ENCODE data around the gene MKNK1. TPM values are rescaled to one million over a fixed set of nuclear protein-coding genes. Genes with fewer than 3 reads are reported as not detected.

Gene MKNK1
- total RNA-seq, 1 experiment from 2014 or later: 12.9 TPM

DNA sequence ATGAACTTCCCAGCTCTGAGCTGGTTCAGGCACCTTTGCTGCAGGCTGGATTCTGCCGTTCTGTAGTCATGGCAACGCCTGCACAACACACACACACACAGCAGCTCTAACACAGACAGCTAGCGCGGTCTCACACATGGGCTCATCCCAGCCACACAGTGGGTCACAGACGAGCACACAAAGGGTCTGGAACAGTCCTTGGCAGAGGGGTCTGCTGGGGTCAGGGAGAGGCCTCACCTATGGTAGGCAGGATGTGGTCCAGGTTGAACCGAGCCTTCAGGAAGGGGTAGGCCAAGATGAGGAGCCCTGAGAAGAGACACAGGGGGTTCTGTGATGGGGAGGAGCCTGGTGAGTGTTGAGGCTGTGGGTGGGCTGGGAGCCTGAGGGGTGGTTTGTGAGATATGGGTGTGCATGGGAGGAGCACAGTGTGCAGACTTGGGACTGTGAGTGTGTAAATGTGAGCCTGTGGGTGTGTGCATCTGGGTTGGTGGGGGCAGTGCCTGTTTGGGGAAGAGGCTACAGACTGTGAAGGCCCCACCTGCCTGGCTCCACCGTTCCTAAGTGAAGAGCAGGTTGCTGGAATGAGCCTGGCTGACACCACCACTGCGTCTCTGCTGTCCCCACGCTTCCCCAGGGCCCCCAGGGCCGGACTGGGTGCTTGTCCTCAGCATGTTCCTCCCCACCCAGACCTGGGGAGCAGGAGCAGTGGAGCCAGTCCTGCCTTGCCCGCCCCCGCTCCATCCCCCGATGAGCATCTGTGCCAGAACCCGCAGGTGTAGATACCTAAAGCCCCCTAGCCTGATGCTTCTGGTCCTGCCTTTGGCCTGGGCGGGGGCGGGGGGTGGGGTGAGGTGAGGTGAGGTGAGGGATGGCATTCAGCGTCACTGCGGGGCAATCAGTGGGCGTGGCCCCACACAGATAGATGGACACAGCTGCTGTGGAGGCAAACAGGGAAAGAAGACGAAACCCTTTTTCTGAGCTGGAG lies 54.1 kb downstream of the MKNK1 start:
- Histone ChIP-seq H3K9me3 (ENCODE audit: control insufficient read depth, low read depth, low read length) (no peaks in the 10 kb centered on the region), H4K91ac (ENCODE audit: insufficient read length, low read depth, low read length) (no peak overlapping the region), H3K4ac (ENCODE audit: low read depth, low read length) (peak overlapping the region; percentile 55; the same call in 1 of the 2 replicates), H3K23me2 (ENCODE audit: insufficient read length, low read depth, low read length, poor library complexity, severe bottlenecking) (no peaks in the 10 kb centered on the region), H3K79me2 (ENCODE audit: insufficient read depth, low read length) (no peaks in the 10 kb centered on the region), H2BK15ac (ENCODE audit: low read depth, low read length) (no peak overlapping the region), H2BK120ac (ENCODE audit: low read depth, low read length, poor library complexity, severe bottlenecking) (peak overlapping the region; percentile 79), H2BK12ac (ENCODE audit: insufficient read length, low read depth, low read length) (no peak overlapping the region), H2AFZ (ENCODE audit: low read length) (no peak overlapping the region), H2BK20ac (ENCODE audit: low read depth, low read length, poor library complexity, severe bottlenecking) (no peak overlapping the region), H3K27me3 (ENCODE audit: insufficient read depth, low read length) (peaks cover 11% of the 10 kb centered on the region), H3K27ac (ENCODE audit: insufficient read length, low read depth, low read length) (no peak overlapping the region), H2AK5ac (ENCODE audit: insufficient read length, low read length) (no peak overlapping the region), H4K20me1 (ENCODE audit: control insufficient read depth, insufficient read depth, insufficient read length) (no peaks in the 10 kb centered on the region), H3K4me2 (ENCODE audit: insufficient read depth, insufficient read length, low read length) (no peak overlapping the region), H3K79me1 (ENCODE audit: insufficient read depth, low read depth, low read length, poor library complexity, severe bottlenecking) (no peaks in the 10 kb centered on the region), H3T11ph (ENCODE audit: low read length) (no peak overlapping the region), H3K9ac (ENCODE audit: extremely low read depth, insufficient read length, low read length) (no peak overlapping the region), H2BK5ac (ENCODE audit: insufficient read length, low read length) (no peak overlapping the region), H3K4me1 (ENCODE audit: insufficient read depth, low read length) (peaks cover 2% of the 10 kb centered on the region; the same call in 1 of the 2 replicates), H3K56ac (ENCODE audit: insufficient read length, low read depth, low read length) (no peak overlapping the region), H4K5ac (ENCODE audit: insufficient read length, low read depth, low read length) (no peak overlapping the region), H3K23ac (ENCODE audit: insufficient read length, low read depth, low read length) (no peak overlapping the region), H3K18ac (ENCODE audit: insufficient read length, low read depth, low read length) (peak overlapping the region; percentile 66), H3K14ac (ENCODE audit: insufficient read depth, low read length) (peak overlapping the region; percentile 79), H4K8ac (replicated peaks; ENCODE audit: insufficient read length, low read depth, low read length) (no peak overlapping the region)
- H3K4me1 Mint-ChIP-seq: peaks cover 10 to 31% of the 10 kb centered on the region in 2 experiments
- no peak overlapping the region; a peak in 1 of 5 replicates for H3K4me3 Mint-ChIP-seq
- no CpG with 5 or more reads among the region's 20 CpGs for WGBS (ENCODE audit: extremely low coverage, insufficient read length, low lambda C conversion rate)
- H3K9me3 Mint-ChIP-seq: no peaks in the 10 kb centered on the region
- no peaks in the 10 kb centered on the region; a peak in 1 of 7 replicates for H3K36me3 Mint-ChIP-seq (ENCODE audit: insufficient read depth in 1 of 3, low read depth in 3 of 3)
- H3K27ac Mint-ChIP-seq: peak overlapping the region in 1 of 3 experiments; percentile 90; a peak in 2 of 7 replicates
- no peak for TF ChIP-seq CTCF (conservative IDR thresholded peaks at IDR 0.05)
- peaks cover 40% of the 10 kb centered on the region for H3K27me3 Mint-ChIP-seq (ENCODE audit: low read depth)
- DNase-seq: peak; percentile 64

All from H9 (cell line).